Inferior parietal cortex (tissue), 1 donor: ENCODE results near the gene TRIM2.

Experiments used
- DNase-seq: peaks from one replicate; pipeline ENCODE4 v3.0.0-alpha.2; 2016; ENCODE audit errors: extremely low spot score

Gene TRIM2

GRCh38 chr4:153222707-153223426, 18.6 kb downstream of the TRIM2 start:
- DNase-seq = no peak

DNA sequence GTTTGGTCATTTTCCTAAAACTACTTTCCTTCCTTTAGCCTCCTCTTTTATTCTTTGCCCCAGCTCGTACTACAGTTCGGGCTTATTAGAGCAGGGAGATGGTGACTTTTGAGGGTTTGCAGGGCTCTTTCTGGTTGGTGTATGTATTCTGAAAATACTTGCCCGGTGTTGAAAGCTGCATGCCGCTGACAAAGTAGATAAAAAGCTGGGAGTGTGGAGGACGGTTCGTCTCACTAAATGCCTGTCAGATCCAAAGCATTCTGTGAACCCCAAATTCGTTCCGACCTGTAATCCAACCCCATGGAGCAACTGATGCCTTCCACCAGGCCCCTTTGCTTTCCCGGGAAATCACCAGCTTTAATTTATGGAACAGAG, 19.2 kb downstream of the TRIM2 start:
- DNase-seq = no peak

DNA sequence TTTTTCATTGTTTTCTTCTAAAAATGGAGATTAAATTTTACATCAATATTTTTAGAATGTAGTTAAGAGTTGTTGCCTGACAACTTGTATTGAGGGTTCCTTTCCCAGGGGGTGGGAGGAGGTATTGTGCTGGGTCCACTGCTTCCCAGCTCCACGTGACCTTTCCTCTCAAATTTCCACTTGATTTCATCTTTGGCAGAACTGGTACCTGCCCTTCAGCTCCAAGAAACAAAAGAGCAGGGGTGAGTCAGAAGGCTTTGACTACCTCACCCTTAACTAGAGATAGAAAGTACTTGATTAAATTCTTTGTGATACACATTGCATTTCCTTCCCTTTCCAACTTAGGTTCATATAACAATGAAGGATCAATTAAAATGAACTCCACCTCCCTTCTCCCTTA, 19.7 kb downstream of the TRIM2 start:
- no peak for DNase-seq

- DNase-seq = no peak
Measured at GRCh38 chr4:153224474-153224873, 20.2 kb downstream of the TRIM2 start.

GRCh38 chr4:153227469-153228075, 23.3 kb downstream of the TRIM2 start:
- DNase-seq = no peak

DNA sequence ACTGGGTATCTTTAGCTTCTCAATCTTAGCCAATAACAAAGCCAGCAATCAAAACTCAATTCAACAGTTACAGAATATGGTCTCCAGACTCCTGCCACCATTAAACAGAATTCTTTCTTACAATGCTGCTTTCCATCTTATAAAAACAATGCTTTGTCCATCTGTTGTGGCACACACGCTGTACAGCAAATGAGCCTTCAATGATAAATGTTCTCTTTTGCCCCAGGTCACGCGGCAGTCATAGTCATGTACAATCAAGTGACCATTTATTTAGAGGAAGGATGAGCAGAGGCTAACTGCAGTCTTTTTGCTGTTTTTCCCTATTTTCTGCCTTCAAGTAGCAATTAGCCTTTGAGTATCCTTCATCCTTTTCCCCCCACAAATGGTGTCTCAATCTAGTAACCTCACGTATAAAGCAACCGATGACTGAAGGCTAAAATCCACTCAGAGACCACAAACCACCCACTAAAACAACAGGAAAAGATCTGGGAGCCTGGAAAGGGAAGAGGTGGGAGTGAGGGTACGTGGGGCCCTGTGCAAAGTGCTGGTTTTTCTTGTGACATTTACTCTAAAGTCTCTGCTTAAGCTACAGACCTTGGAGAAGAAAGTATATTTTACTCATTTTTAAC, 24.4 kb downstream of the TRIM2 start:
- no peak for DNase-seq

DNA sequence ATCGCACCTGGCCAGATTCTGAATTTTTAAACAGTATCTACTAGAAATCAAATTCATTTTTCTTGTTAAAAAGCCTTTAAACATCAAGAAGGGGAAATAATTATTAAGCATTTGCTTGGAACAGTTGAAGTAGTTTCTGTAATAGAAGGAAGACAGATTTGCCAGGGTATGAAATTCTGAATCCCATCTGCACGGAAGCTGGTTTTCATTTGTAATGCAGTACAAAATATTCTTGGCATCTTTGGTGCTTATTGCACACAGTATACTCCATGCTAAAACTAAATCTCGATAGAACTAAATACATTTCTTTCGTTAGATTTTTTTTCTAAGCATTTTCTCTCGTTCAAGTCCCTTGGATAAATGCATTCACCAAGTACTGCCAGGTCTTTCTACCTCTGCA, 25.3 kb downstream of the TRIM2 start:
- no peak for DNase-seq

GRCh38 chr4:153232768-153233167, 28.5 kb downstream of the TRIM2 start:
- DNase-seq = no peak

GRCh38 chr4:153233761-153234371, 29.6 kb downstream of the TRIM2 start:
- no peak for DNase-seq

- DNase-seq = no peak
Measured at GRCh38 chr4:153234885-153235284, 30.6 kb downstream of the TRIM2 start.

DNA sequence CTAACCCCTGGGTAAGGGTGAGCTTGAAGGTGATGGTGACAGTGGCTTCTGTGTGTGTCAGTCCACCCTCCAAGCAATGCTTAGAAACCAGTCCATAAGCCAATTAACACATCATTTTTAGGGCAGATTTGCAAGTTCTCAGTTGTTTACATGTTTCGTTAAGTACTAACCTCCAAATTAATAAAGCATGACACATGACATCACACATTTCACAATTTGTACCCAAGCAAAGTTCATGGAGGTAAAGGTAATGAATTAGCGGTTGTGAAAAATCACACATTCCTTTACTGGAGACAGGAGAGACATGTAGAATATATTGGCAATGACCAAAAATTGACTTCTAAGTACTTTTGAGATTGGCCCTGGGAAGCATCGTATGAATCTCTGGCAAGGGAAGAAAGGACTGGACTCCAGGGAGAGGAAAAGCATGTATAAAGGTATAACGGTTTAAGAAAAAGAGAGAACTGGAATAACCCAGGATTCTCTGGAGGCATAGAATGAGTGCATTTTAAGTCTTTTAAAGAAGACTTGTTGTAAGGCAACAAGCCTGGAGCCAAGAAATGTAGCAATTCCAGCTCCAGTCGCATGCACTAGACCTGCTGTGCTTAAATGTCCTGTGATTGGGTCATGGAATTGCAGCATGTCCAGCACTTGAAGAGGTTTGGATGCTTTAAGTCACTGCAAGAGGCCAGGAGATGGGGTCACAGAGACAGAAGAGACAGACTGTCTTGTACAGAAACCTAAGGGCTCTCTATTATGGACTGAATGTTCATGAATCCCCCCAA, 34.1 kb downstream of the TRIM2 start:
- DNase-seq = no peak

DNA sequence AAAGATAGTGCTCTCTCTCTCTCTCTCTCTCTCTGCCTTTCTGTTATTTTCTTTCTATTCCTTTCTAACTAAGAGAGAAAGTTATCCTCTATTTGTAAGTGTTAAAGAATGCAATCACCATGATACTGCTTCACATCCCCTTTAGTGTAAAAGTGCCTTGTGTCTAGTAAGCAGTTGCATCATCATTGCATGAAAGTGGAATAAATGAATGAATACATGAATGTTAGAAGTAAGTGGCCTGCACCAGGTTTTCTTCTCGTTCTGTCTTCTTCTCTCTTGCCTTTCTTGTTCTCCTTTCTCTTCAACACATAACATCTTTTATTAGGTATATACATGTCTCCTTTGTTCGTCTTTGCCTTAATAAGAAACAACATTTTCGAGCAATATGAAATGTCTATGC, 35.2 kb downstream of the TRIM2 start:
- no peak for DNase-seq

DNA sequence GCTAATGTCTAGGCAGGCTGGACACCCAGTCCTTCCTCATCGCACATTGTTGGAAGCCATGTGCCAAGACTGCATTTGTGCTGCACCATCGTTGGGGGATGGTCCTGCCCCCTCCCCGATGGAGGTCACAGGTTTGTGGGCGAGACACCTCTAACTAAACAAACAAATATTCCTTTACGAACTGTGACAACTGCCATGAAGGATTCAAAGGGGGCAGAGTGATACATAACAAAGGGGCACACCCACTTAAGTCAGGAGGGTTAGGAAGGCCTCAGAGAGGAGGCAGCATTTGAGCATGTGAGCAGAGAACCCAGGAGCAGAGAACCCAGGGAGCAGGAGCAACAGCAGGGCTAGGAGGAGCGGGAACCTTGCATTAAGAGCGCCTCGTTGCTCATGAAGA, 37.1 kb downstream of the TRIM2 start:
- no peak for DNase-seq

GRCh38 chr4:153241970-153242838, 38.0 kb downstream of the TRIM2 start:
- DNase-seq = no peak

GRCh38 chr4:153242839-153243324, 38.6 kb downstream of the TRIM2 start:
- no peak for DNase-seq

DNA sequence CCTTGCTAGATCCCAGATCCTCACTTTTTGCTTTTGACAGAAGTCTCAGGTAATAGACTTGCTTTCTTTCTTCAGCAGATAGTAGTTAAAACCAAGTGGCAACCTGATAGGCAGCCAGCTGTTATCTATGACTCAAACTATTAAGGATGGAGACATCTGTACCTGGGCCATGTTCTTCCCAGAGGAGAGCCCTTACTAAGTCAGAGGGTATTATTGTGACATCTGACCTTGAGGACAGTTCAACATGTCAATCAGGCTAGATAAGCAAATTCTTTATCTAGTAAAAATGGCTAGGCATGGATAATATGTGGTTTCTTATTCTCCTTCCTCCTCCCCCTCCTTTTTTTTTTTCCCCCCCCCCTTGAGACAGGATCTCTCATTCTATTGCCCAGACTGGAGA, 39.2 kb downstream of the TRIM2 start:
- no peak for DNase-seq

GRCh38 chr4:153244969-153245368, 40.7 kb downstream of the TRIM2 start:
- DNase-seq = no peak

GRCh38 chr4:153245775-153246174, 41.5 kb downstream of the TRIM2 start:
- no peak for DNase-seq

- no peak for DNase-seq
Measured at GRCh38 chr4:153246446-153247115, 42.3 kb downstream of the TRIM2 start.

DNA sequence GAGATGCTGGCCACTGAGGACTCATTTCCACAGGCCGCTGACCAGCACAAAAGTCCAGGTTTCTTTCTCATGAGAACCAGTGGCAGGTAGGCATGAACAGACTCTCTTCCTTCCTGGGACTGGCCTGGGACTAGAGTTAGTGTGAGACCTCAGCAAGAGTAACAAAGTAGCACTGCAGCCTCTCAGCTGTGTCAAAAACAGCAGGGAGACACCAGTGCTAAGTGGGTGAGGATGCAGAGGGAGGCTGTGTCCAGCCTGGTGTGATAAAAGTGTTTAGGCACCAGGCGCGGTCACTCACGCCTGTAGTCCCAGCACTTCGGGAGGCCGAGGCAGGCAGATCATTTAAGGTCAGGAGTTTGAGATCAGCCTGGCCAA, 42.9 kb downstream of the TRIM2 start:
- DNase-seq = no peak
